ENCODE data around the gene OCSTAMP. TPM values are rescaled to one million over a fixed set of nuclear protein-coding genes. Genes with fewer than 3 reads are reported as not detected.

Gene OCSTAMP
- total and polyA plus RNA-seq, 10 of the 15 experiments (the other 5 are each of a cell fraction or from before 2014, with no cell fraction given): 0.09 to 0.46 (median 0.22) TPM; not detected in 2

GRCh38 chr20:46520976-46521579, 29.4 kb downstream of the OCSTAMP start (continued):
- peak; percentile 73 to 93 (median 82) for TF ChIP-seq CTCF (IDR thresholded peaks at IDR 0.05 in 2 of 3, conservative IDR thresholded peaks at IDR 0.05 in 1 of 3; ENCODE audit: control insufficient read depth in 2 of 3, extremely low read depth in 1 of 3, insufficient read depth in 1 of 3, low read depth in 3 of 3, low read length in 3 of 3)
- TF ChIP-seq RUNX3 (IDR thresholded peaks at IDR 0.05; ENCODE audit: low read length): peak; percentile 81
- 0 out of 2 replicates have a peak, but pooled peaks have one; percentile 37 for TF ChIP-seq YY1 (IDR thresholded peaks at IDR 0.05; ENCODE audit: low read depth, low read length)
- TF ChIP-seq ATF7 (IDR thresholded peaks at IDR 0.05; ENCODE audit: low read depth): no peak
- no peak for TF ChIP-seq RFX5 (IDR thresholded peaks at IDR 0.05; ENCODE audit: low read depth, low read length)
- peak in 1 of 2 experiments; percentile 54; a peak in 2 of 4 replicates for TF ChIP-seq BHLHE40 (IDR thresholded peaks at IDR 0.05; ENCODE audit: borderline replicate concordance in 1 of 2, low read depth in 2 of 2, low read length in 1 of 2)
- TF ChIP-seq RELA (IDR thresholded peaks at IDR 0.05; ENCODE audit: borderline replicate concordance, partially characterized antibody): peak; percentile 38
- no peak for TF ChIP-seq NFXL1 (IDR thresholded peaks at IDR 0.05; ENCODE audit: borderline replicate concordance)
- peak; percentile 91 for TF ChIP-seq RAD21 (IDR thresholded peaks at IDR 0.05; ENCODE audit: insufficient read depth, low read depth, low read length)
- TF ChIP-seq SIX5 (IDR thresholded peaks at IDR 0.05; ENCODE audit: low read depth, low read length, severe bottlenecking): no peak

GRCh38 chr20:46520540-46520939, 29.9 kb downstream of the OCSTAMP start:
- no peaks in the 10 kb centered on the region for H3K36me3 ChIP-seq (ENCODE audit: control insufficient read depth in 2 of 2, insufficient read depth in 2 of 2, low read length in 1 of 2)
- in situ Hi-C loops (cut with MboI): loop anchor here (5.0 kb wide), 1 partner anchor 162 kb away; no protein-coding TSS in a partner anchor
- no peak overlapping the region for H3K4me2 ChIP-seq (ENCODE audit: control insufficient read depth, insufficient read depth)
- intact Hi-C loops (cut with micrococcal nuclease; ENCODE audit: unreplicated experiment): loop anchor here (2.0 kb wide), 1 partner anchor 42 kb away; no protein-coding TSS in a partner anchor
- ATAC-seq (no peak), FAIRE-seq (no peak), DNase-seq (ENCODE audit: low read depth, low spot score) (no peak)
- ChIA-PET CTCF (interaction anchor here (0.7 to 9.0 kb wide), 7 partner anchors 9 to 232 kb away, joined by 3 to 114 read pairs (median 4); partner anchors contain the start of gene TP53RK), POLR2A (no interaction called here), SMC1A (ENCODE audit: uncharacterized antibody, unreplicated experiment) (interaction anchor here (8.3 kb wide), 1 partner anchor 161 kb away, joined by 43 read pairs; no protein-coding TSS in a partner anchor), RAD21 (ENCODE audit: unreplicated experiment) (interaction anchor here (0.6 to 1.3 kb wide), 2 partner anchors 29 to 159 kb away, joined by 4 to 5 read pairs; partner anchors contain the start of gene OCSTAMP)
- no TSS peak for BruUV-seq (replicated peaks)
- H3K4me3 ChIP-seq: no peak overlapping the region
- H2AFZ ChIP-seq (ENCODE audit: control insufficient read depth, low read depth, low read length): no peak overlapping the region
- no peaks in the 10 kb centered on the region for H4K20me1 ChIP-seq (ENCODE audit: control insufficient read depth, insufficient read depth)
- H3K9ac ChIP-seq (ENCODE audit: control insufficient read depth, insufficient read depth, low read length): no peak overlapping the region
- no peaks in the 10 kb centered on the region for H3K4me1 ChIP-seq (ENCODE audit: control insufficient read depth, insufficient read depth, low read length)
- H3K79me2 ChIP-seq (ENCODE audit: control insufficient read depth, insufficient read depth, low read length): no peaks in the 10 kb centered on the region
- H3K27me3 ChIP-seq (replicated peaks in 1 of 2; ENCODE audit: control insufficient read depth in 2 of 2, insufficient read depth in 2 of 2, low read length in 1 of 2): no peaks in the 10 kb centered on the region; a peak in 1 of 4 replicates
- H3K27ac ChIP-seq (ENCODE audit: control insufficient read depth, insufficient read depth): no peak overlapping the region
- 23% methylated on average over 4 of the region's 4 CpGs for WGBS (ENCODE audit: insufficient coverage, insufficient replicate concordance, low lambda C conversion rate, missing lambda C conversion rate)
- no peaks in the 10 kb centered on the region for H3K9me3 ChIP-seq (replicated peaks; ENCODE audit: control insufficient read depth, insufficient read depth, low read length)
- TF ChIP-seq BCLAF1 (IDR thresholded peaks at IDR 0.05): no peak
- TF ChIP-seq EP300 (IDR thresholded peaks at IDR 0.05; ENCODE audit: borderline replicate concordance in 1 of 2, control insufficient read depth in 1 of 2, low read depth in 2 of 2, low read length in 2 of 2): no peak
- no peak for TF ChIP-seq CBX3 (IDR thresholded peaks at IDR 0.05; ENCODE audit: borderline replicate concordance, low read depth)
- no peak for TF ChIP-seq RFX5 (IDR thresholded peaks at IDR 0.05; ENCODE audit: low read depth, low read length)
